Fibroblast of lung (primary cell): ENCODE results near the gene EPN3. TPM values are rescaled to one million over a fixed set of nuclear protein-coding genes. Genes with fewer than 3 reads are reported as not detected.

Source experiments
- DNase-seq, 2 donors: peaks; one replicate each; pipeline versions ENCODE4 v3.0.0 to v3.0.0-alpha.2; 2010; ENCODE audit warnings: low read depth in 2 of 2
- H2AFZ ChIP-seq: 2 replicates; pipeline ENCODE4 v1.5.1; 2012; ENCODE audit warnings: low read length, control low read depth, inconsistent platforms
- H3K27ac ChIP-seq: 2 replicates; pipeline ENCODE4 v1.5.1; 2011; ENCODE audit warnings: low read length, control low read depth; ENCODE audit not compliant: insufficient read depth
- H3K27me3 ChIP-seq: 2 replicates; pipeline ENCODE4 v1.5.1; 2011; ENCODE audit warnings: mild to moderate bottlenecking, low read length; ENCODE audit not compliant: control insufficient read depth, insufficient read depth
- H3K36me3 ChIP-seq: 2 replicates; pipeline ENCODE4 v1.5.1; 2011; ENCODE audit warnings: low read length; ENCODE audit not compliant: control insufficient read depth, insufficient read depth
- H3K4me1 ChIP-seq: 2 replicates; pipeline ENCODE4 v1.5.1; 2011; ENCODE audit warnings: low read length; ENCODE audit not compliant: control insufficient read depth, insufficient read depth; ENCODE audit errors: extremely low read depth
- H3K4me2 ChIP-seq: 2 replicates; pipeline ENCODE4 v1.5.1; 2011; ENCODE audit warnings: low read length, control low read depth; ENCODE audit not compliant: insufficient read depth; ENCODE audit errors: extremely low read depth
- H3K4me3 ChIP-seq, 4 experiments: fragments of 200-600 bp in 1 of 4; sonication (generic) in 1 of 4; replicated peaks in 1 of 4; 2 replicates each; pipeline ENCODE4 v1.5.1; 2011 to 2016; ENCODE audit warnings: low read length in 4 of 4, low read depth in 3 of 4, mild to moderate bottlenecking in 3 of 4, control low read depth in 2 of 4, inconsistent platforms in 1 of 4, mixed read lengths in 1 of 4; ENCODE audit not compliant: insufficient read depth in 1 of 4; ENCODE audit errors: control extremely low read depth in 1 of 4
- H3K79me2 ChIP-seq: 2 replicates; pipeline ENCODE4 v1.5.1; 2012; ENCODE audit warnings: mild to moderate bottlenecking, low read length, inconsistent platforms; ENCODE audit not compliant: control insufficient read depth, insufficient read depth
- H3K9ac ChIP-seq: 2 replicates; pipeline ENCODE4 v1.5.1; 2011; ENCODE audit warnings: mild to moderate bottlenecking, low read length, control low read depth; ENCODE audit not compliant: insufficient read depth
- H3K9me3 ChIP-seq: 2 replicates; pipeline ENCODE4 v1.5.1; 2012; ENCODE audit warnings: low read depth, low read length; ENCODE audit not compliant: control insufficient read depth, insufficient read depth
- H4K20me1 ChIP-seq: 2 replicates; pipeline ENCODE4 v1.5.1; 2011; ENCODE audit warnings: low read length; ENCODE audit not compliant: control insufficient read depth, insufficient read depth; ENCODE audit errors: extremely low read depth
- EZH2 ChIP-seq: IDR thresholded peaks from 2 replicates; pipeline ENCODE4 v1.5.1; 2012; ENCODE audit warnings: low read length, control low read depth, mild to moderate bottlenecking; ENCODE audit errors: missing control alignments
- polyA plus RNA-seq, 2 donors: library from polyadenylated mRNA; depleted of rRNA in 1 of 2; stranded (reverse) in 1 of 2; unstranded in 1 of 2; fragments of >200 nt; gene quantifications; 2 replicates each; pipeline ENCODE4 v1.2.1, GENCODE V29; 2011 to 2012; ENCODE audit warnings: missing spikeins in 1 of 2
- total RNA-seq: library from RNA; depleted of rRNA; stranded (reverse); fragments of >200 nt; gene quantifications from 2 replicates; pipeline ENCODE4 v1.2.1, GENCODE V29; 2014
- TF ChIP-seq, protein P1 (sequence below), 2 donors: IDR thresholded peaks in 1 of 2; conservative IDR thresholded peaks in 1 of 2; 1 replicate in 1 of 2; 2 replicates in 1 of 2; pipeline ENCODE4 v1.5.1; 2011 to 2012; ENCODE audit warnings: low read length in 2 of 2, control low read depth in 1 of 2, inconsistent platforms in 1 of 2, low read depth in 1 of 2, mild to moderate bottlenecking in 1 of 2

Gene EPN3
- total and polyA plus RNA-seq, 2 donors (not counting 1 experiment from before 2014, with no cell fraction given): not detected

DNA sequence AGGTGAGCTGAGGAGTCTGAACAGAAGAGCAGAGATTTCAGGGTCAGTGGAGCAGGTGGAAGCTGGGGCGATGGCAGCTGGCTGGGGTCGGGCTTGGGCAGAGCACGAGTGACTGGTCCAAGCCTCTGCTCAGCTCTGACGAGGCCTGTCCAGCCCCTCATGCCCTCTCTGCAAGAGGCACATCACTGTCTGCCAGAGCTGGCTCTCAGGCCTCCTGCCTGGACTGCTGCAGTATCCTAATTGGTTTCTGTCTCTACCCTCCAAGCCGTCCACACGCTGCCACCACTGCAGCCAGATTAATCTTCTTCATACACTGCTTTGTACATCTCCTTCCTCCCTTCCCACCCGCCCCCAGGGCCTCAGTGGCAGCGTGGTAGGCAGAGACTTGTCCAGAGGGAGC is 53.4 kb downstream of the EPN3 start:
- Histone ChIP-seq H3K27ac (no peak overlapping the region), H3K4me2 (no peak overlapping the region), H3K36me3 (no peaks in the 10 kb centered on the region), H3K4me1 (peaks cover 2% of the 10 kb centered on the region), H3K27me3 (peaks cover 7% of the 10 kb centered on the region), H3K9ac (no peak overlapping the region), H3K79me2 (no peaks in the 10 kb centered on the region), H2AFZ (no peak overlapping the region), H3K9me3 (no peaks in the 10 kb centered on the region), H3K4me3 (no peak overlapping the region), H4K20me1 (no peaks in the 10 kb centered on the region)
- no peak for DNase-seq
- TF ChIP-seq, protein P1, sequence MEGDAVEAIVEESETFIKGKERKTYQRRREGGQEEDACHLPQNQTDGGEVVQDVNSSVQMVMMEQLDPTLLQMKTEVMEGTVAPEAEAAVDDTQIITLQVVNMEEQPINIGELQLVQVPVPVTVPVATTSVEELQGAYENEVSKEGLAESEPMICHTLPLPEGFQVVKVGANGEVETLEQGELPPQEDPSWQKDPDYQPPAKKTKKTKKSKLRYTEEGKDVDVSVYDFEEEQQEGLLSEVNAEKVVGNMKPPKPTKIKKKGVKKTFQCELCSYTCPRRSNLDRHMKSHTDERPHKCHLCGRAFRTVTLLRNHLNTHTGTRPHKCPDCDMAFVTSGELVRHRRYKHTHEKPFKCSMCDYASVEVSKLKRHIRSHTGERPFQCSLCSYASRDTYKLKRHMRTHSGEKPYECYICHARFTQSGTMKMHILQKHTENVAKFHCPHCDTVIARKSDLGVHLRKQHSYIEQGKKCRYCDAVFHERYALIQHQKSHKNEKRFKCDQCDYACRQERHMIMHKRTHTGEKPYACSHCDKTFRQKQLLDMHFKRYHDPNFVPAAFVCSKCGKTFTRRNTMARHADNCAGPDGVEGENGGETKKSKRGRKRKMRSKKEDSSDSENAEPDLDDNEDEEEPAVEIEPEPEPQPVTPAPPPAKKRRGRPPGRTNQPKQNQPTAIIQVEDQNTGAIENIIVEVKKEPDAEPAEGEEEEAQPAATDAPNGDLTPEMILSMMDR (conservative IDR thresholded peaks at IDR 0.05 in 1 of 2, IDR thresholded peaks at IDR 0.05 in 1 of 2; ENCODE audit: low read depth in 1 of 2, low read length in 2 of 2): no peak
- no peak for TF ChIP-seq EZH2

DNA sequence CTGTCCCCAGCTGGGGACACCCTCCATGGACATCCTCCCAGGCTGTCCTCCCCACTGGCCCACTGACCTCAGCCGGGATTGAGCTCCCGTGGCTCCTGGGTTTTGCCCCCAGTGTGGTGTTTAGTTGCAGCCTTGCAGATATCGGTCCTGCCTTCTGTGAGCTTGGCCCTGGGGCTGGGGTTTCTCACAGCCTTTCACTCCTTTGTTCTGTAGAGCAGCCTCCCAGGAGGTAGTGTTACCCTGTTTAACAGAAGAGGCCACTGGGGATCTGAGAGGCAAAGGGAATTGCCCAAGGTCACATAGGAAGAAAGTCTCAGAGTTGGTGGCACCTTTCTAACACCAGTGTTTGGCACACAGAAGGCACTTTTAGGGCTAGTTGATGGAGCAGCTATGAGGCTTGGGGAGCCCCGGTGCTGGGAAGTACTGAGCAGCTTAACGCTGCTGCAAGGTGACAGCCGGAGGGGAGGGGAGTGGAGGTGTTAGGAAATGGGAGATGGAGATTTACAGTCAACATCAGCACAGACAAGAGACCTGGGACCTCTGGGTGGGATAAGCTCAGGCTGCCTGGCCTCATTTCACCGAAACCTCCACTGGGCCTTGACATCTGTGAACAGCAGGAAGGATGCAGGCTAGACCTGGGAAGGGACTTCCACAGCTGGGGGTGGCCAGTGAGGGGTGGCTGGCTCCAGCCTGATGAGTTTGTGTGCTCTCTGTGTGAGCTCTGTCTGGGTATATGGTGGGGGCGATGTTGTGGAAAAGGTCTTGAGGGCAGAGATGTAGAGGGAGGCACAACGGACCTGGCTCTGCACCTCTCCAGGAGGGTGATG is 54.1 kb downstream of the EPN3 start:
- TF ChIP-seq, protein P1 (conservative IDR thresholded peaks at IDR 0.05 in 1 of 2, IDR thresholded peaks at IDR 0.05 in 1 of 2; ENCODE audit: low read depth in 1 of 2, low read length in 2 of 2): no peak
- no peak for TF ChIP-seq EZH2
- Histone ChIP-seq H2AFZ (no peak overlapping the region), H3K79me2 (no peaks in the 10 kb centered on the region), H3K9me3 (no peaks in the 10 kb centered on the region), H3K27me3 (peaks cover 4% of the 10 kb centered on the region), H3K27ac (no peak overlapping the region), H4K20me1 (no peaks in the 10 kb centered on the region), H3K4me2 (no peak overlapping the region), H3K36me3 (no peaks in the 10 kb centered on the region), H3K4me1 (peaks cover 2% of the 10 kb centered on the region), H3K9ac (no peak overlapping the region), H3K4me3 (no peak overlapping the region)
- no peak for DNase-seq

DNA sequence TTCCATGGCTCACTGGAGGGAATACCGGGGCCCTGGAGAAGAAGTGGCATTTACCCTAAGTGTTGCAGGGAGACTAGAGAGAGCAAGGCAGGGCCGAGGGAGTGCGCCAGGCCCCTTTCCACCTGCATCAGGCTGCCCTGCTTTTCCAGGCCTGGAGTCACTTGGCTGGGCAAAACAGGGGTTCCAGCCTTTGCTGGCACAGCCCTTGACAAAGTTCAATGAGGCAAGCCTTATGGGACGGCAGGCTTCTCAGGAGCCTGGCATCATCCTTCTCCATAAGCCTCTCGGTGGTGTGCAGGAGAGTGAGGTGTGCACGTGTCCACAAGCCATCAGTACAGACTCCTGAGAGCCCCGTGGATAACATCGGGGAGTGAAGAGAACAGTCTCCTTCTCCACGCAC is 55.0 kb downstream of the EPN3 start:
- H3K36me3 ChIP-seq: no peaks in the 10 kb centered on the region
- H2AFZ ChIP-seq: no peak overlapping the region
- peaks cover 2% of the 10 kb centered on the region for H3K27me3 ChIP-seq
- no peak overlapping the region for H3K9ac ChIP-seq
- TF ChIP-seq EZH2: no peak
- TF ChIP-seq, protein P1 (conservative IDR thresholded peaks at IDR 0.05 in 1 of 2, IDR thresholded peaks at IDR 0.05 in 1 of 2; ENCODE audit: low read depth in 1 of 2, low read length in 2 of 2): no peak
- no peak for DNase-seq
- no peak overlapping the region for H3K4me3 ChIP-seq
- H3K4me1 ChIP-seq: peaks cover 2% of the 10 kb centered on the region
- H4K20me1 ChIP-seq: no peaks in the 10 kb centered on the region
- no peak overlapping the region for H3K4me2 ChIP-seq
- H3K79me2 ChIP-seq: no peaks in the 10 kb centered on the region
- H3K9me3 ChIP-seq: no peaks in the 10 kb centered on the region
- H3K27ac ChIP-seq: no peak overlapping the region
